ENCODE data around the gene CNIH2.

- TF ChIP-seq CTCF (IDR thresholded peaks at IDR 0.05) (peak; percentile 82 to 98 (median 90)), POLR2A (IDR thresholded peaks at IDR 0.05) (no peak)
These were observed 50.5 kb downstream of the CNIH2 start for GRCh38 chr11:66328302-66329144.

Data from thyroid gland (tissue), 4 donors.